CD4-positive, alpha-beta T cell treated with Interleukin-17A for 1 hour (primary cell): ENCODE data around the gene PPCS.

Experiments
- DNase-seq: peaks from one replicate; pipeline ENCODE4 v3.0.0-alpha.2; 2020

The PPCS gene

GRCh38 chr1:42456010-42456753, at the start of gene PPCS, which contains the start of gene ZMYND12:
Gene PPCS, plus strand, starts transcription at chr1:42456543. Its CDS starts 23 bp downstream, at chr1:42456566.
Gene ZMYND12, minus strand, starts transcription at chr1:42456022. Its CDS starts 25 bp downstream, at chr1:42455997.
- peak; percentile 92 for DNase-seq

DNA sequence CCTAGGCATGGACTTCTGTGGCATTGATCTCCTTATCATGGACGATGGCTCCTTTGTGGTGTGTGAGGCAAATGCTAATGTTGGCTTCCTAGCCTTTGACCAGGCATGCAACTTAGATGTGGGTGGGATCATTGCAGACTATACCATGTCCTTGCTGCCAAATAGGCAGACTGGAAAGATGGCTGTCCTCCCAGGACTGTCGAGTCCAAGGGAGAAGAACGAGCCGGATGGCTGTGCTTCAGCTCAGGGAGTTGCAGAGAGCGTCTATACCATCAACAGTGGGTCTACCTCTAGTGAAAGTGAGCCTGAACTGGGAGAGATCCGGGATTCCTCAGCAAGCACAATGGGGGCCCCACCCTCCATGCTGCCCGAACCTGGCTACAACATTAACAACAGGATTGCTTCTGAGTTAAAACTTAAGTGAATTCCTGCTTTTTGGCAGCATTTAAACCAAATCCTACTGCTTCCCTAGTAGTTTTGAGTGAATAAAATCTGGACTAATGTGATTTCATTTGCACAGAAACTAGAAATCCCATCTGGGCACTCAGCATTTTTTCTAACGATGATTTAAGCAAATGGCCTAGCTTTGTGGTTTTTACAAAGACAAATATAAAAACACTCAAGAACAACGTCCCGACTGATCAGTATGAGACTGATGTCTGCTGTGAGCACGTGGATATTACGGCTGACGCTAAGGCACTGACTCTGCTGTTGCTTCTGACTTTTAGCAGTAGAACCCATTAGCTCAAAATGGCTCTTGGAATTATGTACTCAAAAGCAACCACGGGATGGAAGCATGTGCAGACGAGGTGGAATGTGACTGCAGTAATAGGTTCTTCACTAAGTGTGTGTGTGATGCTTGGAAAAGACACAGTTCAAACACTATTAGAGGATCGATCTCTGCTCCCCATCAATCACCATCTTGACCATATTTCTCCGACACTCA, 41.5 kb upstream of the PPCS start:
- DNase-seq, result no peak

DNA sequence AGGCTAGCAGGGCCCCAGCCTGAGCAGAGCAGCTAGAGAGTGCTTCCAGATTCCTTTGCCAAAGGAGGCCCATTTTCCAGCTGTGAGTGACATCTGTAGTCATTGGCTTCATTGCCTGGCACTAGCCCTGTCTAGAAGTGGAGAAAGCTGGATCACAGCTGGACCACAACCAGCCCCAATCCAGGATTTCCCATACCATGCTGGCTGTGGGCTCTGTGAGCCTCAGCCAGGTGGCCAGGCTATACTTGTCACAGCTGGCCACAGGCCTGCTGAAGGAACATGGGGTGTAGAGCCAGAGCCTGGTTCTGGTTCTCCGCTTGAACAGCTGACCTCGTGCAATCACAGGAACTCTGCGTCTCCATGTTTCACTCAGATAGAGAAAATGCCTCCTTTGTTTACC, 39.2 kb upstream of the PPCS start:
- no peak for DNase-seq

GRCh38 chr1:42418516-42418915, 37.8 kb upstream of the PPCS start:
- DNase-seq, result no peak

DNA sequence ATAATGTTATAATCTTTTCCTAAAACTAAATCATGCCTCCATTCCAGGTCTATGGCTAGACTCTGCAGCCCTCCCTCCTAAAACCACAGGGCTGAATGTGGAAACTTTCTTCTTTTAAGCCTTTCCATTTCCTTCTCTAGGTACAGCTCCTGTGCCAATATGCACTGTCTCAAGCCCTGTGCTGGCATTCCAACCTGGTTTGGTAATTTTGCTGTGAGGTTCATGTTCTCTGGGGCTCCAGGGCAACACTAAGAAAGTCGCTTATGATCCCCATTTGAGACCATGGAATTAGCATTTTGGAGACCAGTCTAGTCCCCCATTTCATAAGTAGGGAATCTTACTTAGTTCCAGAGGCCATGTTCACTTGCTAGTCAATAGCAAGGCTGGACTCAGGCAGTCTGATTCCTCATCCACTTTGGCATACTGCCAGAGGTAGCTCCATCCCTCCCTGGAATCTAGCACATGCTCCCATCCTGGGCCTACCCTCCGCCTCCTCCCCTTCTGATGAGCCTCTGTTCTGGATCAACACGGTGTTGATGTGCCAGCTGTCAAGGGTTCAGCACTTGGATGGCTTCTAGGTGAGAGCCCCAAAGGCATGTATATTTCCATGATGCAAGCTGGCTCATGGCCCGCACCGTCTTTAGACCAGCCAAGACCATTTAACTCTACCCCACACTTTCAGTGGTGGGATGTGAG, 37.1 kb upstream of the PPCS start:
- DNase-seq, result no peak

DNA sequence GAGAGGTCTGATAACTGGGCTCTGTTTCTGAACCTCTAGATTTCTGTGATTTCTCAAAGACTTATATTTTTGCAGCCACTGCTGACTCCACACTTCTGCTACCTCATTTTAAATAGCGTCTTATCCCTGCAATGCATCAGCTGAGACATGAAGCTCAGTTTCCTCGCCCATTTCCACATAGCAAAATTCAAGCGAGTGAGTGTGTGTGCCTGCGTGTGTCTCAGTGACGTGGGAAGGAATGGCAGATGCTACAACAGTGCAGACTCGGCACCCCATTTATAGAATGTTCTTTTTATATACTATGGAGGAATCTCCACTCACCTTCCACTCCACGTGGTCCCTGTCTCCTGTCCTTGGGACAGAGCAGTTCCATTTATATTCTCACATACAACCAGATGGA, 36.2 kb upstream of the PPCS start:
- no peak for DNase-seq

DNA sequence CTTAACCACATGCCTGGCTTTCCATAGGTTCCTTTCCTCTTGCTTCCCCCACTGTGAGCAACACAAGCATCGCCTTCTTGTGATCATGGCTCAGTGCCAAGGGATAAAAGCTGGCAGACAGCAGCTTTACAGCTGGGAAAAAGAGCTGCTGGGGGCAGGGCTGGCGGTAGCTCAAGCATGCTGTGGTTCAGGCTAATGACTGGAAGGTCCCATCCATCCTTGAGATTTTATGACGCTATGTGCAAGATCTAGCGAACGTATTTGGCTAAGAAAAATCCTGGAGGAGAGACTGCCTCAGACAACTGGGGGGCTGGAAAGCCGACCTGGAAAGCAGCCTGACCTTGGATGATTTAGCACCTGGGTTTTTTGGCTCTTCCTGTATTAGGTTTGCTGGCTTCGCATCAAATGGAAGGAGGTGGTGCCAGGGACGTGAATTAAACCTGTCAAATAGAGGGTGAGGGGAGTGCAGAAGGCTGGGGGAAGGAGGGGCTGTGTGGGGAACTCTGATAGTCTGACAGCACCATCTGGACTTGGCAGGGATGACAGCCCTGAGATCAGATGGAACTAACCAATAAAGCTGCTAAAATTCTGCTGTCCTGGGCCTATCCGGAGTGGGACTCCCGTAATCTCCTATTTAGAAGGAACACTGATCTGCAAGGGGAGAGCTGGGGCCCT, 35.3 kb upstream of the PPCS start:
- DNase-seq, result no peak

GRCh38 chr1:42422737-42423136, 33.6 kb upstream of the PPCS start:
- no peak for DNase-seq

DNA sequence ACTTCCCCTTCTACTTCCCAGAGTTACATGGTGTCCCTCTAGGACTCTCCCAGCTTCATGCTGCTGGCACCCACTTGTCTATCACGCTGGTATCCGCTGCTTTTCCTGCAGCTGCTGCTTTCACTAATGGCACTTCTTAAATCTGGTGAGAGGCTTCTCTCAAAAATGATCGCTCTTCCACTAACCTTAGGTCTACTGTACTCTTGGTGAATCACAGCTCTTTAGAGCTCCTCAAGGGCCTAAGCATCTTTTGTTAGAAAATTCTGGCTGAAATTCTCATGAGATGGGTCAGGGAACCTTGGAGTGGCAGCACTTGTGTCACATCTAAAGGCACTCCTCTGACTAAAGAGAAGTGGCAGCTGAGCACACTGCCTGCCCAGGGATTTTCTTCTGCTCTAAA, 32.7 kb upstream of the PPCS start:
- DNase-seq, result no peak

DNA sequence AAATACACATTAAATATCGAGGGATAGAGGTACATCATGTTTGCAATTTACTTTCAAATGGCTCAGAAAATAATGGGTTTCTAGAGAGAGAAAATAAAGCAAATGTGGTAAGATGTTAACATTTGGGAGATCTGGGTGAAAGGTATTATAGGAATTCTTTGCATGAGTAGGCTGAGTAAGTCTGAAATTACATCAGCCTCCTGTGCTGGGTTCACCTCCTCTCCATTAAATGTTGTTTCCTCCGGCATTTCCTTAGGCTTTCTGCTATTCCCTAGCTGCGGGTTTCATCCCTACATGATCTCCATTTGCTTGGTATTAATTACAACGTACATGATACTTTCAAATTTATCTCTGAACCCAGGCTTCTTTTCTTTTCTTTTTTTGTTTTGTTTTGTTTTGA, 32.1 kb upstream of the PPCS start:
- DNase-seq, result no peak

GRCh38 chr1:42427240-42427639, 29.1 kb upstream of the PPCS start:
- DNase-seq, result no peak

DNA sequence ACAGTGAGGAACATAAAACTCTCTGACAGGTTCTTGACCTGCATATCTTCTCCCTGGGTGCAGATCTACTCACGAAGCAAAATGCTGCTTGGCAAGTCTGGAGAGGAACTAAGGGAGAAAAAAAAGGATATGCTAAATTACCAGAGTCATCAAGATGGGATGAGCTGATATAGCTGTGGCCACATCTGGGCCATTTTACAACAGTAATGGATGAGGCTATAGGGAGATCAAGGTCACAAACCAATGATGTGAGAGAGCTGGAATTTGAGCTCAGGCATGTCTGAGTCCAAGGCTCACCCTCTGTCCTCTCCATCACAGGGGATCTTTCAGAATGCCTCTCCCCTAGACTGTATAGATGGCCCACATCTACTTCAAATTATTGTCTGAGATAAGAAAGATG, 26.7 kb upstream of the PPCS start:
- no peak for DNase-seq

DNA sequence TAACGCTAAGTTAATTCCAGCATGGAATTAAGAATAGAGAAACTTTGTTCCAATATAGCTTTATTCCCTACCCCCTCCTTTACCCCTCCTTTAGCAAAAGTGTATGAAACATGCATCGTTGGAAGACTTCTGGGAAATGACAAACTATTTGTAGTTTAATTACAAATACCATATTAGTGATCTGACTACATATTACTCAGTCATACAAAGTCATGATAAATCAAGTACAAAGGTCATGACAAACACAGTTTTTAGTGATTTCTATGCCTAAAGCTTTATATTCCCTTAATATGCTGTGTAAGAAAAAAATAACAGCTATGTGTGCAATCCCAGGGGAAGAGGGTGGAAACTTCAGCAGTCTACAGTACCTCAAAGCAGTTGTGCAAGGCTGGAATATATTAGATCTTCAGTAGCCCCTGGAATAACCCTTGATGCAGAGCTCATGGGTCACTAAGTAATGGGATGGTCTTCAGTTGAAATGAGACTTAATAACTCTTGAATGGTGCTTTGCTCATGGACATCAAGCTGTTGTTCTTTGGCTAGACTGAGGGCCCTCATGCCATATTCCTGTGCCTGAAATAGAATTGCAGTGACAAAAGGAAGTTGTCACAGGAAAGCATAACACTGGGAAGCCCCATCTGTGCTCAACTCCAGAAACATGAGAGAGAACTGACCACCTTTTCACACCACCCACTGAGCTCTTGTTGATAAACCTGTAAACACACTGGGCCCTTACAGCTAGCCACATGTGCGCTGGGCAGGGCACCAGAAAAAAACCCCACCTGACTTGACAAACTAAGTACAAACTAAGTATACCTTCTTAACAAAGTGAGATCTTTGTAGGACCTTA, 25.8 kb upstream of the PPCS start:
- no peak for DNase-seq

DNA sequence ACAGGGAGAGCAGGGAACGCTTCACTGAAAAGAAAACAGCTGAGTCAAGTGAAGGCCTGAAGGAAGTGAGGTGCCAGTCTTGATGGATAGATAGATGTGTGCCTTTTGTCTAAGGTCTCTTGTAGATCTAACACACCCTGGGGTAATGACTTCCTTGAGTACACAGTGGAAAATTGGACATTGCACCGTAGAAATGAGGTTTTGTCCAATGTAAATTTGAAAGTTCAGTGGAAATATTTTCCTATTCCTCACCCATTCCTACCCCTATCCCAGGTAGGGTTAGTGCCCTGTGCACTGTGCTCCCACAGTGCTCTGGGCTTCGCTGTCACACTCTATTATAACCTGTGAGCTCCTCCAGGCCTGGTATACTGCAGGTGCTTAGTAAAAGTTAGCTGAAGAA, 24.8 kb upstream of the PPCS start:
- DNase-seq, result no peak

- DNase-seq, result no peak
These were observed 23.6 kb upstream of the PPCS start for GRCh38 chr1:42432714-42433113.

- no peak for DNase-seq
These were observed 23.0 kb upstream of the PPCS start for GRCh38 chr1:42433369-42433768.

DNA sequence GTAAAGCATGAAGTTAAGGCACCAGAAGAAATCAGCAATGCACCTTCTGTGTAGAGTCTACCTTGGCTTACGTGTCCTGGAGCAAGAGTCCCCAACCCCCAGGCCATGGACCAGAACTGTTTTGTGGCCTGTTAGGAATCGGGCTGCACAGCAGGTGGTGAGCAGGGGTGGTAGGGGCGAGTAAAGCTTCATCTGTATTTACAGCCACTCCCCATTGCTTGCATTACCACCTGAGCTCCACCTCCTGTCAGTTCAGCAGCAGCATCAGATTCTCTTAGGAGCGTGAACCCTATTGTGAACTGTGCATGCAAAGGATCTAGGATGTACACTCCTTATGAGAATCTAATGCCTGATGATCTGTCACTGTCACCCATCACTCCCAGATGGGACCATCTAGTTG, 22.0 kb upstream of the PPCS start:
- DNase-seq, result no peak

DNA sequence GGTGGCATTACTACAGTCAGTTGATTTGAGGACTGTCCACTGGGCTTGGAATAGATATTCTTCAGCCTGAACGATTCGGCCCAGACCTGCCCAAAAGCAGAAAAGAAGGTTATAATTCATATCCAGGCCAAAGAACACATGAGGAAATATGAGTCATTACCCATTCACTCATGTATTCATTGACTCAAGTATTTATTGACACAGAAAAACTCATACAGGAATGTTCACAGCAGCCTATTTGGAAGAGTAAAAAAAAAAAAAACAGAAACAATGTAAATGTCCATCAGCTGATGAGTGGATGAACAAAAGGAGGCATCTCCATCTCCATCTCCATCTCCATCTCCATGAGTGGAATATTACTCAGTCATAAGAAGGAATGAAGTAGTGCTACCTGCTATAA, 16.4 kb upstream of the PPCS start:
- no peak for DNase-seq

GRCh38 chr1:42442662-42443061, 13.7 kb upstream of the PPCS start:
- no peak for DNase-seq

DNA sequence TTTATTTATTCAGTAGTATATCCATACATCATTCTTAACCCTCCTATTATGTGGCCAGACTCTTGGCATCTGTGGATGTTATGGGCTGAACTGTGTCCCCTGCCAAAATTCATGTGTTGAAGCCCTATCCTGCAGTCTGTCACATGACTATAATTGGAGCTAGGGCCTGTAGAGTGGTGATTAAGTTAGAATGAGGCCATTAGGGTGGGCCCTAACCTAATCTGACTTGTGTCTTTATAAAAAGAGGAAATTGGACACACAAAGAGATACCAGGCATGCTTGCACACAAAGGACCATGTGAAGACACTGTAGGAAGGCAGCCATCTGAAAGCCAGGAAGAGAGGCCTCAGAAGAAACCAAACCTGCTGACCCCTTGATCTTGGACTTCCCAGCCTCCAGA, 7.1 kb upstream of the PPCS start:
- no peak for DNase-seq

- DNase-seq, result no peak
These were observed 6.3 kb upstream of the PPCS start for GRCh38 chr1:42450061-42450460.

GRCh38 chr1:42453386-42453785, 3.0 kb upstream of the PPCS start:
- DNase-seq, result no peak
